ENCODE measurements around the gene ZC3H4.
"Not testable (repeated sequence)": the region's sequence is repeated elsewhere in the genome, so short reads cannot be mapped to it uniquely, and the experiment has no call there.

ZC3H4 gene

DNA sequence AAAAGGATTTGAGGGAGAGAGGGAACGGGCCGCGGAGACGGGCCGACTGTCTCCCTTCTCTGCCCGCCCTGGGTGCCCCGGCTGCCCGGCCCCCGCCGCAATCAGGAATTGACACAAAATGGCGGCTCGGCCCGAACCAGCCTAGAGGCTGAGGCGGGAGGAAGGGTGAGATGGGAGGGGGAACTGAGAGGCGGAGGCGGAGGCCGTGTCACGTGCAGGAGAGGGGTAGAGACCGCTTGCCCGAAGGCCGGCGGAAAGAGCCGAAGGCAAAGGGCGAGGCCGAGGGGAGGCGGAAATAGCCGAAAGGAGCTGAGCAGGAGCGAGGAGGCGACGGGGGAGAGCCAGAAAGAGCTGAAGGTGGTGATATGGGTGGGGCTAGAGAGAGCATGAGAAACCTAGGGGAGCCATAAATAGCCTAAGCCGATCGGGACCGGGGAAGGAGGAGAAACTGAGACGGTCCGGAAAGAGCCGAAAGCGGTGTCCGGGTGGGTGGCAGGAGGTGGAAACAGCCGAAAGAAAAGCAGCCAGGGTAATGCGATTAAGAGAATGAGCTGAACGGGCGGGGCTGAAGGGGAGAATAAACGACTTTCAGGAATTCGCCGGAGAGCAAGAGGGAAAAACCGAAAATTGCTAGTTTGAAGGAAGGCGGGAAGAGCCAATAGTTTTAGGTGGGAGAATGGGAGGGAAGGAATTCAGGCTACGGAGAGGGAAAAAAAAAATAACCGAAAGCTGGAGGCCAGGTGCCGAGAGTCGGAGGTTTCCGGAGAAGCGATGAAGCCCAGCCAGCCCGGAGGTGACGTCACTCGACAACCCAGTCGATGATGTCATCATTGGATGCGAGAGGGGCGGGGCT, at the start of gene ZC3H4:
ZC3H4 (minus strand) TSS at position 780 of the 853 bp plus-strand sequence. CDS start 1,192 bp downstream, outside the sequence.
- peak; percentile 99 for DNase-seq

DNA sequence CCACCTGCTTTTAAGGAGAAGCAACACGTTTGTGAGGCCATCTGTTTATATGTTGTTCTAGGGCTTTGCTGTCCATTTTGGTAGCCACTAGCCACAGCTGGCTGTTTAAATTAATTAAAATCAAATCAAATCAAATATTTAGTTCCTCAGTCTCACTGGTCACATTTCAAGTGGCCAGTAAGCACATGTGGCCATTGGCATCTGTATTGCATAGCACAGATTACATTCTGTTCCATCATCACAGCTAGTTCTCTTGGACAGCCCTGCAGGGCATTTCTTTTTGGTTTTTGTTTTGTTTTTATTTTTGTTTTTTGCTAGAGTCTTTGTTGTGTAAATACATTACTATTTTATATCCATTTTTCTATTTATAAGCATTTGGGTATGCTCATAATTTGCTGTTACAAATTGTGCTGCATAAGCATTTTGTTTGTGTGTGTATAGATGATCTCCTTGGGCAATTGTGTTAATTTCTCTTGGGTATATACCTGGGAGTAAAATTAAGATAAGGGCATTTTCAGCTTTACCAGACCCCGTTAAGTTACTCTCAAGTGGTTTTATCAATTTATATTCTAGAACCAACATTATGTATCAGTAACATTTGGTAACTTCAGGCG, 48.4 kb upstream of the ZC3H4 start:
- no peak for DNase-seq

DNA sequence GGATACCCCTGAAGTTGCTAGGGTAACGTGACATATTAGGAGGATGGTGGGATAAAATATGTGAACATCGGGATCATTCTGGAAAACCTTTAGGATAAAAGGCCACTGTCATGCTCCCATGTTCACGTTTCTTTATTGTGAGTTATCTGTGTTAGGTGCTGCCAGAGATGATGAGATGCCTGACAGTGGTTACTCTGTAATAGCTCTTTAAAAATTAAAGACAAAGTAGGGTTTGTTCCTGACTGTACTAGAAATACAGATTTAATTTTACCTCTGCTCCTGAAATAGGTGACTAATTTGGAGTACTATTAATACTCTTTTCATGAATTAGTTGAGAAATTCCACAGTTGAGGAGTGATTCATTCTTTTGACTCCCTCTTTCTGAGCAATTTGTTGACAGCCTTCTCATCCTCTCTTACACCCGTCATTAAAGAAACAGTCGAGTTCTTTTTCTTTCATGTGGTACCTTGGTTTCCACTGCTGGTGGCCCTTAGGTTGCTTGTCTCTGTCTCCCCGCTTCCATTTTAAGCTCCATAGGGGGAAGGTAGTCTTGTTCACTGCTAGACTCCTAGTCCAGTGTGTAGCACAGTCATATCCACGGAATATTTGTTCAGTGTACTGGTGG, 45.4 kb upstream of the ZC3H4 start:
- DNase-seq = no peak

DNA sequence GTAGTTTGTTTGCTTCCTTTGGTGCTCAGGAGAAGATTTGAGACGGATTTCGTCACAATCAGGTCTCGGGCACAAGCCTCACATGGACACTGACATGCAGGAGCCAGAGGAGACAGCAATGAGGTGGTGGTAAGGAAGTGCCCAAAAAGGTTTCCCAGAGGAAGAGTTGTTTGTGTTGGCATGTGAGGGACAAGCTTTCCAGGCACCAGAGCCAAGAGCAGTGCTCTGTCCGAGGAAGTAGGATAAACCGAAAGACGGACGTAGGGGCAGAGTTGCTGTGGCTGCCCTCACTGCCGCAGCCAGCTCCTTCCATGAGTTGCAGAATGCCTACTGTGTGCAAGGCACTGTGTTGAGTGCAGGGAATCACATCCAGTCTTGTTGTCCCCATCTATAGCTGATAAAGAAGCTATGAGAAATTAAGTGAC, 44.8 kb upstream of the ZC3H4 start:
- no peak for DNase-seq

DNA sequence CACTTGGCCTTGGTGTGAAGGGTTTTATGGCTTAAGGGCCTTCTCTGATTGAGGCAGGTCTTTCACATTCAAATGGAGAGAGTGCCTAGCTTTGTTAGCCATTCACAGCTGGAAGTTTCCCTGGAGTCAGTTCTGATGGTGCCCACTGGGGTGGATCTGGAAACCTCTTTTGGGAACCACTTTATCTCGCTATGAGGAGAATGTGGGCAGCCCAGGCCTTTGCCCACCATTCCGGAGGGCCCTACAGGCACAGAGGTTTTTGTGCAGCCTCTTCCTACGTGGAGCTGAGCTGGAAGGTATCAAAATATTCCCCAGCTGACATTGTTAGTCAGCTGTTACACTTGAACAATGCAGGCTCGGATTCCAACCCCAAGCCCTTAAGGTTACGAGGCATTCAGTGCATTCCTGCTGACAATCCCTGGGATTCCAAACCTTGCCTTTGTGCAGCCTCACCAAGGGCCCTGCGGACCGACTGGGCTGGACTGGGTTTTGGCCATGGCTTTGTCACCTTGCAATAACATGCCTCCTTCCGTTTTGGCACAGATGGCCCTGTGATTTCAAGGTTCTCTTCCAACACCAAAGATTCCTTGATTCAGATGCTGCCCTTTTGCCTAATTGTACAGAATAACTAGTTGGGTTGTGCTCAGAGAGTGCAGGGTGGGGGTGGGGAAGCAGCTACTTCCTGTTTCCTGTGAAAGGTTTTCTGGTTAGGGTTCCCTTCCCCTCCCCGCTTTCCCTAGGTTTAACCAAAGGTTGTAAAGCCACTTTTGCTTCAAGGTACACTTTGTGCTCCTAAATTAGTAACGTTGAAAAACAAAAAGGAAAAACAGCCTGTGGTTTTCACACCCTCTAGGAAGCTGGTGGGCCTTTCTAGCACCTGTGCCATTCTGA, 44.1 kb upstream of the ZC3H4 start:
- DNase-seq = no peak

DNA sequence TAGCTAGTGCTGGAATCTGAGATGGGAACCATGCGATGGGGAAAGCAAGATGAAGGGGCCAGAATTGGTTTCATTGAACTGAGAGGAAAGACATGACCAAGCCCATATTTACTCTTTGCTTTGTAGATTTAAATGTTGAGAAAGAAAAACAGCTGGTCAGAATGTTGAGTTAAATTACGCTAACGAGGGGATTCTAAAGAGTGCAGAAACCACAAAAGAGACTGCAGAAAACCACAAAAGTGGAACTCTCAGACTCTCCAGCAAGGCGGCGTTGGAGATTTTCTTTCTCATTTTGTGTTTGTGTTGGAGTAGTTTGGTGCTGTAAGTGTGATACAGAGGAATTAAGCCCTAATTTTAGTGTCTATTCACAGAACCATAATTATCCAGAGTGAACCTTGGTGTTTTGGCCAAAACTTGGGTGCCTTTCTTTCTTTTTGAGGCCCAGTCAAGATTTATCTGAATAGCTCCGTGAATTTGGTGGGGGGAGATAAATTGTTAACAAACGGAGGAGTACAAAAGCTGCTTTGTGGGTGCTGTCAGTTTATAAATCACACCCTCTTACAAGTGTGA, 43.4 kb upstream of the ZC3H4 start:
- no peak for DNase-seq

DNA sequence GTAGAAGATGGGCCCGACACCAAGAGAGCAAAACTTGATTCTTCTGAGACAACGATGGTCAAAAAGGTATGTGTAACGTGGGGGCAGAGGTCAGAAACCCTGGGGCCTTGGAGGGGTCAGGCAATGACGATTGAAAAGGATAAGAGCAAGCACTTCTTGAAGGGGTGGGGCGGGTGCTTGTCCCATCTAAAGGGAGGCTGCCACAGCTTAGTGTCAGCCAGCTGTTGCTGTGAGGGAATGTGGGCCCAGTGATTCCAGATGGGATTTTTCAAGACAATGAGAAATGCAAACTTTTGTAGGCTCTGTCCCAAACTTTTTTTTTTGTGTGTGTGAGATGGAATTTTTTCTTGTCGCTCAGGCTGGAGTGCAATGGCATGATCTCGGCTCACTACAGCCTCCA, 41.6 kb upstream of the ZC3H4 start:
- DNase-seq = no peak

DNA sequence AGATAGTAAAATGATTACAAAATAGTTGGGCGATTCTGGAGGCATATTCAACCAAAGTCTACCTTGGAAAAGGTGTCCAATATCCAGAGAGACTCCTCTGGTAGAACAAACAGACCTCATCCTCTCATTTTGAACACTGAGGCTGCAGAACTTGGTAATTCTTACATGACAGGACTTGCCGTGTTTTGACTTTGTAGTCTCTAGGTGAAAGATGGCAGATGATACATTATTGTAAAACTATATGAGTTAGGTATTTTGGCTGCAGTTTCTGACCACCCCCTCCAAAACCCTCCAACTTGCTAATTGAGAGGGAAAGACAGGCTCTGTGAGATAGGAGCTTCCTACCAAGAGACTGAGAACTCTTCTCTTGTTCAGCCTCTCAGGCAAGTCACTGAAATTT, 39.7 kb upstream of the ZC3H4 start:
- DNase-seq = no peak

DNA sequence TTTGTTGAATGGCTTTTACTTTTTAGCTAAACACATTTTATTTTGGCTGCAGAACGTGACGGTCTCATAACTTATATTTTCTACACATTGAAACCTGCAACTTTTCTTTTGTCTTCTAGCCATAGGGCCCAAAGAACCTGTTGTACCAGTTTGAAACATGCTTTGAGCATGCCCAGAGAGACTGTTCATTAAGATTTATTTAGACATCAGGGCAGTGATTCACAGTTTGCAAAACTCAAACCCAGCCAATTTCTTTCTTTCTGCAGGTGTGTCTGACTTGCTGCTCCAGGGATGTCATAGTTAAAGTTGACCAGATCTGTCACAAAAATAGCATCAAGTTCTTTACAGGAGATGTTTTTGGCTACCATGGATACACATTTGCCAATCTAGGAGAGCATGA, 39.1 kb upstream of the ZC3H4 start:
- DNase-seq = no peak

DNA sequence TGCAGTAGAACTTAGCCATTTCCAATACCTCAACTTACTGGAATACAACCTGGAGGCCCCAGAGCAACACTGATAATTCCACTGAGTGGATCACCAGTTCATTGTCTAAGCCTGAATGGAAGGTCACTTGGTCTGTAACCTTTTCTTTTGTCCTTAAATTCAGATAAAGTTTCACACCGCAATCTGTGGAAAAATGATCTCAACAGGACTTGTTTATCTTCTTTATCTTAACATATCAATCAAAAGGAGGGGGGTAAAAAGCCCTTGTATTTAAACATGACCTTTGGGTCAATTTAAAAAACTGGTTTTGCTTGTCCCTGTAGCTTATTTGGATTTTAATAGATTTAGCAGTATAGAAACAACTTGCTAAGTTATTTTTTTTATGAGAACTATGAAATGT, 38.6 kb upstream of the ZC3H4 start:
- DNase-seq = no peak

DNA sequence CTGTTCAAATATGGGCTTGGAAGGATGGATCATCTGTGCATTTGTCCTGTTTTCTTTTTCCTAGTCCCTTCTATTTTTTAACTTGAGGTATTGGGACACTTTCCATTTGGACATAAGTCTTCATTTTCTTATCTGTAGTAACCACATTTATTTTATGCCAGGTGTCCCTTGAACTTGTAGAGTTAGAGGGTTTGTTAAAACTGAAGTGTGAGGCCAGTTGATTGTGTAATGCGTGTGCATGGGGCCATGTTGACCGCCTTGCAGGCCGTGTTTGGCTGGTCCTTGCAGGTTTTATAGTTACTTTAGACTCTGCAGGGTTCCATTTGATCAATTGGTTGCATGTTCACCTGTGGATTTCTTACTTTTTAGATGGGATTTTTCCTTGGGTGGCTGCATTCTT, 38.1 kb upstream of the ZC3H4 start:
- no peak for DNase-seq

DNA sequence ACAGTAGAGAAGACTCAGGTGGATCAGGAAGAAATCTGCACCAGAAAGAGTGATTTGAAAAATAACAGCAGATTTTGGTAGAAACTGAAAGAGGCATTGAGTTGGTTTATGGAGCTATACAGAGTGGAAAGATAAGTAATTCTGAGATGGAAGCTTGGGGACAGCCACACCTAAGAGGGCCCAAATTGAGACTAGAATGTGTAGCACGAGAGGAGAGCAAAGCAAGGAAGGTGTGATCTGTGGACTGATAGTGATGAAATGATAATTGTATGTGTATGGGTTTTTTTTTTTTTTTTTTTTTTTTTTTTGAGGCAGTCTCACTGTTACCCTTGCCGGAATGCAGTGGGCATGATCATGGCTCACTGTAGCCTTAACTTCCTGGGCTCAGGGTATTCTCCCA, 33.3 kb upstream of the ZC3H4 start:
- no peak for DNase-seq

DNA sequence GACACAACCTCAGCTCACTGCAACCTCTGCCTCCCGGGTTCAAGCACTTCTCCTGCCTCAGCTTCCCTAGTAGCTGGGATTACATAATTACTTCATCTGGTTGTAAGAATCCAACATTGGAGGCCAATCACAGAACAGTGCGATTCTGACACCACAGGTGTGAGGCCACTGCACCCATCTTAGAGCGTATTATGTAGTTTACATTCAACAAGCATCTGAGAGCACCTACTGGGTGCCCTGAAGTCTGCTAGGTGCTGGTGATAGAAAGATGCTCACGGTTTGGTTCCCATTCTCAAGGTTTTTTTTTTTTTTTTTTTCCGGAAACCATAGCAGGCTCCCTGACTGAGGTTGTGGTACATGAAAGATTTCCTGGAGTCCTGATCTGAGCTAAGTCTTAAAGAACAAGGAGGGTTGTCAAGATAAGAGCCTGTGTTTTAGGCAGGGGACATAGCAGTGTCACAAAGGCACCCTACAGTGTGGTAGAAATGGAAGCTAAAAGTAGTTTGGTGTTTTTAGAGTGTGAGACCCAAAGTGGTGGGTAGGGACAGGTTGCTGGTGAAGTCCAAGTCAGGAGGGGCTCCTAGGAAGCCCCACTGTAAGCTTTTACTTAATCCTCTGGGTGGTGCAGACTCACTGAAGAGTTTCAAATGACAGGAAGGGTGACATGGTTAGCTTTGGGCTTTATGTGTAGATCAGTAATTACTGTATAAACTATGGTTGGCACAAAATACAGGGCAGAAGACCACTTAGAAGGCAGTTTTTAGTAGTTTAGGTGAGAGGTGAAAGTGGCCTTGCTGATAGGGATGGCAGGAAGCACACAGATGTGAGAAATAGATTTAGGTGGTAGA, 32.3 kb upstream of the ZC3H4 start:
- DNase-seq = no peak

DNA sequence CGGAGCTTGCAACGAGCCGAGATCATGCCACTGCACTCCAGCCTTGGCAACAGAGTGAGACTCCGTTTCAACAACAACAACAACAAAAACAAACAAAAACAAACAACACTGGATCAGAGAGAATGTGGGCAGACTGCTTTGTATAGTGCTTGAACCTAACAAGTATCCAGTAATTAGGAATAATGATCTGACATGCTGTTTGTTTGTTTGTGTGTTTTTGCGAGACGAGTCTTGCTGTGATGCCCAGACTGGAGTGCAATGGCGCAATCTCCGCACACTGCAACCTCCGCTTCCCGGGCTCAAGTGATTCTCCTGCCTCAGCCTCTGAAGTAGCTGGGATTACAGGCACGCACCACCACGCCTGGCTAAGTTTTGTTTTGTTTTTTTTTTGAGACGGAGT, 31.1 kb upstream of the ZC3H4 start:
- DNase-seq = no peak

DNA sequence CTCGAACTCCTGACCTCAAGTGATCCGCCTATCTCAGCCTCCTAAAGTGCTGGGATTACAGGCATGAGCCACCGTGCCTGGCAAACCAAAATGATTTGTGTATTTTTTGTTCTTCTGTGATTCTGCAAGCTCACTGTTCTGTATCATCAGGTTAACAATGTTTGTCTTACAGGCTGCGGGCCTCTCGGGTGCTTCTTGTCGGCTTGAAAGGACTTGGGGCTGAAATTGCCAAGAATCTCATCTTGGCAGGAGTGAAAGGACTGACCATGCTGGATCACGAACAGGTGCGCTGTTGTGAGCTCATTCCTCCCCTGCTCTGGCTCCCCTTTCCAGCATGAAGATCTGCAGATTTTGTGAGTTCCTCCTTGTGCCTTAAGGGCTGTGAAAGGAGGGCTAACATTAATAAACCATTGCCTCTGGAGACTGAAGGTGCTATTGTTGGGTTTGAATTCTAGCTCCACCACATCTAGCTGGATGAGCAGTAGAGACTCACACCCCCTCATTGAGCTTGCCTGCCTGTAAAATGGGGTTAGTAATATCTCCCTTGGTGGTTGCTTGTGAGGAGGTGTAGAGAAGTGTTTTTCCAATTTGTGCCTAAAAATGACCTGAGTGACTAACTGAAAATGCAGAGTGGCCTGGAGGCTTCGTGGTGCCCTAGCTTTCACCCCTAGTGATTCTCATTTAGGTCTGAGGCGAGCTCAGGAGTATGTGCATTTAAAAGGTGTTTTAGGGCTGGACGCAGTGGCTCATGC, 29.9 kb upstream of the ZC3H4 start:
- no peak for DNase-seq

DNA sequence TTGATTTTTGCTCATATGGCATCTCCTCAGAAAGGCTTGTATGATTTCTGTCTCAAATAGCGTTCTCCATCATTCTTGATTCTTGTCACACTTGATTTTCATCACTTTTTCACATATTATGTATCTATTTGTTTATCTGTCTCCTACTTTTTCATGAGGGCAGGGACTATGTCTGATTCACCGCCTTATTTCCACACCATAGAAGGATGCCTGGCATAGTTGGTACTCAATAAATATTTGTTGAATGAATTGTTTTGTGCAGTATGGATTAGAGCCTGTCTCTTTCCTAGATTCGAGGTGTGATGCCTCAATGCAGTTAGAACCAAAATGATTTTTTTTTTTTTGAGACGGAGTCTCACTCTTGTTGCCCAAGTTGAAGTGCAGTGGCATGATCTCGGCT, 29.2 kb upstream of the ZC3H4 start:
- no peak for DNase-seq

DNA sequence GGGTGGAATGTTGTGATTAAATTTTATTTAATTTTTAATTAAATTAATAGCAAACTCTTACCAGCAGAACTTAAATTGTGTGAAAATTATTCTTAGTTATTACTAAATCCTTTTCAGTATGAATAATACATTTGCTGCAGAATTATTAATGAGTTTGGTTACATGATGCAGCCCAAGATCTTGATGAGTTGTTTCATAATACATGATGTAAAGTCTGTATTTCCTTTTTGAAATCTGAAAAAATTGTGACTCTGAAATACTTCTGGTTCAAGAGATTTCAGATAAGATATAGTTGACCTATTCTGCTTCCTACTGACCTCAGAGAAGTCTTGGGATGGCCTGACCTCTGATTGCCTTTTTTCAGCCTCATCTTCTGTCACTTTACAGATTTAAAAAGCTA, 28.1 kb upstream of the ZC3H4 start:
- DNase-seq = no peak

DNA sequence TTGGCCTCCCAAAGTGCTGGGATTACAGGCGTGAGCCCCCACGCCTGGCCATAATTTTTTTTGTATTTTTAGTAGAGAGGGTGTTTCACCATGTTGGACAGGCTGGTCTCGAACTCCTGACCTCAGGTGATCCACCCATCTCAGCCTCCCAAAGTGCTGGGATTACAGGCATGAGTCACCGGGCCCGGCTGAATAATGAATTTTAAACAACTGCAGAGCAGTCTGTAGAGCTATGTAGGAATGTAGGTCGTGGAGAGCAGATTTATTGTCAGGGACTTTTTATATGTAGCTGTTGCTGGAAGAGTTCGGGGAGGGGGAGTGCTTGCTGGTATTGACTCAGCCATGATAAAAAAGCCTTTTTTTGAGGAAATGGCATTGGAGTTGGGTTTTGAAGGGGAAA, 27.7 kb upstream of the ZC3H4 start:
- not testable (repeated sequence) for DNase-seq

DNA sequence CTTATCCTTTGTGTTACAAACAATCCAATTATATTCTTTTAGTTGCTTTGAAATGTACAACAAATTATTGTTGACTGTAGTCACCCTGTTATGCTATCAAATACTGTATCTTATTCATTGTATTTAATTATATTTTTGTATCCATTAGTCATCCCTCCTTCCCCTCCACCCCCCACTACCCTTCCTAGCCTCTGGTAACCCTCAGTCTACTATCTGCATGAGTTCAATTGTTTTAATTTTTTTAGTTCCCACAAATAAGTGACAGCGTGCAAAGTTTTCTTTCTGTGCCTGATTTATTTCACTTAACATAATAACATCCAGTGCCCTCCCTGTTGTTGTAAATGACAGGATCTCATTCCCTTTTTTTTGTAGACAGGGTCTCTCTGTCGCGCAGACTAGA, 21.6 kb upstream of the ZC3H4 start:
- no peak for DNase-seq

DNA sequence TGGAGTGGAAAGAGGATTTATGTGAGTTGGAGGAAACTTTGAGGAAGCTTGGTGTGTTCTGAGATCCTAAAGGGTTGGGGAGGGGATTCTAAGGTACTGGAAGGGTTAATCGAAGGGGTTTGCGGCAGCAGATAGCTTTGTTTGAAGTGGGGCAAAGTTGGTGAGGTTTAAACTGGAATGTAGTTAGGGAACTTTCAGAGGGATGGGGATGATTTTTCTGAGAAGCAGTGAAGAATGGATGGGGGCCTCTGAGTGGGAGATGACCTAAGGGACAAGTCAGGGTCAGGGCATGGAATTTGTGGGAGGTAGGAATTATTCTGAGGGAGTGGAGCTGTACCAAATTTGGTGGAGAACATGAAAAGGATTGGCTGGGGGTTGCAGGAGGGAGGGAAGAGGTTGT, 21.0 kb upstream of the ZC3H4 start:
- no peak for DNase-seq

DNA sequence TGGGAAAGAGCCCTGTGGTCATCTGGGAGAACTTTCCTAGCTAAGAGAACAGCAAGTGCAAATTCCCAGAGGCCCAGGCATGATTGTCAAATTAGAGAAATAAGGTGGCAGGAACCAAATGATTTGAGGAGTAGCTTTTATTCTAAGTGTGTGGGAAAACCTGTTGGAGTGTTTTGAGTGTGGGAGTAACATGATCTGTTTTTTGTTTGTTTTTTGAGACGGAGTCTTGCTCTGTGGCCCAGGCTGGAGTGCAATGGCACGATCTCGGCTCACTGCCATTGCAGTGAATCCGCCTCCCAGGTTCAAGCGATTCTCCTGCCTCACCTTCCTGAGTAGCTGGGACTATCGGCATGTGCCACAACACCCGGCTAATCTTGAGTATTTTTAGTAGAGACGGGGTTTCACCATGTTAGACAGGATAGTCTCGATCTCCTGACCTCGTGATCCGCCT, 19.5 kb upstream of the ZC3H4 start:
- DNase-seq = no peak

Data from NCI-H446 treated with DMSO at 0.1 percent for 48 hours (cell line).